HuH-7.5 (cell line): ENCODE measurements around the gene TMEM232.

Experiments used
- DNase-seq: peaks from one replicate; pipeline ENCODE4 v3.0.0; 2011; ENCODE audit warnings: low spot score

TMEM232 gene

DNA sequence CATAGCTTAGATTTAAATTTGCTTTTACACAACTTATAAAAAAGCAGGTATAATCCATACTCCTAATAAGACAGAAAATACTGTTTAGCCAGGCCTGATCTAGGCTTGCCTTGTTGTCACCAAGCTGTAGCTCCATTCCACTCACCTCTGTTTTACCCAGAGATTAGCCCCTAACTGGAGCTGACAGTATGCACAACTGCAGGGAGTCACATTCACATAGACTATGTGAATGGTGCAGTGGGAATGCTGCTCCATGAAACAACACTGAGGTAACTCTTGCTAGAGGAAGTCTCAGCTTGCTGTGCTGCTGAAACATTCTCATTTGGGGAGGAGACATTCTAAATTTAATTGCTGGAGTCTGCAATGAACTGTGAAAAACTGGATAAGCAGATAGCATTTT is 209.1 kb downstream of the TMEM232 start:
- DNase-seq, result no peak

DNA sequence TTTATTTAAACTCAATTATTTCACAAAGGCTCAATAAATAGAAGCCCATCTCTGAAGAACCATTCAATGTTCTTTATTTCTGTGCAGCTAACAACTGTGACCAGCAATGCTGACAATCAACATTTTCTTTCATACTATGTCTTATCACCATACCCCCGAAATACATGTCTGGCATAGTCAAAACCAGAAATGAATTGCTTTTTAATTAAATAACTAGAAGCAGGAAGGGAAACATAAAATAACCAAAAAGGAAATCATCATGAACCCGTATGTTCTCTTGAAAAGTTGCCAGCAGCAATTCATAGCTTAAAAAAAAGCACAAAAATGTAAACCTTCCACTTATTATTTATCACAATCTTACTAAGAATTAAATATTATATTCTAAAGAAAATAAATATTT is 212.4 kb downstream of the TMEM232 start:
- DNase-seq, result no peak

DNA sequence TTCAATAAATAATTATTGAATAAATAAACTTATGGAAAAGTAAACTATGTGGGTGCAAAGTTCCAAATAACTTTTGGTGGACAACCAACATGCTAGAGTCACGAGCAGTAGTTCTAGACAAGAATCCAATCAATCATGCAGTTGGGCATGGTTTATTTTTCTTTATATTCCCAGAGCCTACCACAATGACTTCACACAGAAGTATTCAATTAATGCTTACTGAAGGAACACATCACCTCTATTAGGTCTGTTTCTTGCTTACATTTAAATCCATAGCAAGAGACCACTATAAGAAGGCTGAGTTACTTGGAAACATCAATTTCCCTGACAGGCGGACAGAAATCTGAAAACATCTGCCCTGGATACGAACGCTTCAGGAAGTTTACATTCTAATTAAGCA is 214.2 kb downstream of the TMEM232 start:
- DNase-seq, result no peak

GRCh38 chr5:110510146-110510545 is 216.3 kb downstream of the TMEM232 start:
- no peak for DNase-seq

DNA sequence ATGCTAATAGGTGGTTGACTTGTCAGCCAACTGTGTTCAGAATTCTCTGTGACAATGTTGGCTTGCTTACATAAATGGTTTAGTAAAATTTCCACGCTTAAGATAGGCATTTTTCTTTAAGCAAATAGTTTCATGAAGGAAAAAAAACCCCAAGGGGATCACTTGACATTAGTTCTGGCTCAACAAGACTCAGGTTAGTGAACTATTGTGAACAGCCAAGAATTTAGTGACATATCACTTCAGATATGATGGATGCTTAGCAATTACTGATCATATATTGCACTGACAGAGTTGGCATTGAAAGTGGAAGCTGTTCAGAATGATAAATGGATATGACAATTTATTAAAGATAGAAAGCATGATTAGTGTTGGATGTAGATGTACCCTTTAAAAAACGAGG is 218.5 kb downstream of the TMEM232 start:
- no peak for DNase-seq

- DNase-seq, result no peak
Observed at GRCh38 chr5:110506378-110506777, 220.1 kb downstream of the TMEM232 start.

DNA sequence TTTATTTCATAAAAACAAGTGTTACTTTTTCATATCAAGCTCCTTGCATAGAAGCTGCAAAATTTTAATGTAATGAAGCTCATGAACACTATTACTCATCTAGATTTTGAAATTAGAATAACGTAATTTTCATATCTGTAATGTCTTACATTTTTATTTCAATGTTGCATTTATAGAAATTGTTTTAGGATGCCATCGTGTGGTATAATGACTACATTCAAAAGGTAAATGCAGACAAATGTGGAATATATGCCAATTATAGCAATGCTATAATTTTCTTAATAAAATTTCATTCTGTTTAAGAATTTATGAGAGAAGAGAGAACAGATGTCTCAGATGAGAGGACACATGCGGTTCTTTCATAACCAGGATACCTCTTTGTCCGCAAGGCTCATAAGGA is 230.2 kb downstream of the TMEM232 start:
- DNase-seq, result no peak

DNA sequence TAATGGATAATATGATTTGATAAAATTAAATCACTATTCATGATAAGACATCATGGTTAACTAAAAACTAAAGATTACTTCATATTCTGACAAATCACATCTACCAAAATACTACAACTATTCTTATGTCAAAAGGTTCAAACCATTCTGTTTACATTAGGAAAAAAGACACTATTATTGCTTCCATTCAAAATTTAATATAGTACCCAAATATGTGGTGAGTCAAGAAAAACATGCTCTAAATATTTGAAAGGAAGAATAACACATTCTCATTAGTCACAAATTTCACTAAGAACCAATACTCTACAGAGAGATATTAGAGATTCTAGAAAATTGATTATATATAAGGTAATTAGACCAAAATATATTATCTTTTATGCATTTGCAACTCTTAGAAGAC is 234.0 kb downstream of the TMEM232 start:
- no peak for DNase-seq

DNA sequence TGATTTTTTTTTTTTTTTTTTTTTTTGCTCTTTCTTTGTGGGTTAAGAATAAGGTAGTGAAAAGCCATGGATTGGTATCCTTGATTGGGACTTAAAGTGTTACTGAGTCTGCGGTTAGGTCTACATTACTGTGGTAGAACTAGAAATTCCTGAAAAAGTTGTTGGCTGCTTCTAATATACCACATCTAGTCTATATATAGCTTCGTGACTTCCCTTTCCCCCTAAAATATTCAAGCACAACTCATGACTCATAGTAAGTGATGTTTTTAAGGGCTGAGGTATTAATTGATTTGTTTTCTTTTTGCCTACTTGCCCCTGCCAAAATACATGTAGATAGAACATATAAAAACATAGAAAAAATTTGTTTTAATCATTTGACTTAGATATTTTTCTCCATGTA is 247.6 kb downstream of the TMEM232 start:
- no peak for DNase-seq

DNA sequence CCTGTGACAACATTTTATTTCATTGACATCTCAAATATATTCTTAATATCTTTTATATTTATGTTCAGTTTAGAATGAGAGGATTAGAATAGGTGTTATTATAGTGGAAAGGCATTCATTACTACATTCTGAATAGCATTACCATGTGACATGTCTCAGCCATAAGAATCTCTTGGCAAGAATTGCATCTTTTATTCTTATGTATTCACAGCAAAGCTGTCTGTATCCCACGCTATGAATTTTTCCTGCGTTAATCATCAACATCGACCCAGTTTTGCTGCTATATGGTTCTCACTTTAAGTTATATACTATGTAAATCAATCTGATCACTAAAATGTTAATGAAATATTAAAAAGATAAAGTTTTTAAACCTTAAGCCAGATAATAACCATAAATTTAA is 248.6 kb downstream of the TMEM232 start:
- DNase-seq, result no peak

GRCh38 chr5:110476164-110476563 is 250.3 kb downstream of the TMEM232 start:
- no peak for DNase-seq

DNA sequence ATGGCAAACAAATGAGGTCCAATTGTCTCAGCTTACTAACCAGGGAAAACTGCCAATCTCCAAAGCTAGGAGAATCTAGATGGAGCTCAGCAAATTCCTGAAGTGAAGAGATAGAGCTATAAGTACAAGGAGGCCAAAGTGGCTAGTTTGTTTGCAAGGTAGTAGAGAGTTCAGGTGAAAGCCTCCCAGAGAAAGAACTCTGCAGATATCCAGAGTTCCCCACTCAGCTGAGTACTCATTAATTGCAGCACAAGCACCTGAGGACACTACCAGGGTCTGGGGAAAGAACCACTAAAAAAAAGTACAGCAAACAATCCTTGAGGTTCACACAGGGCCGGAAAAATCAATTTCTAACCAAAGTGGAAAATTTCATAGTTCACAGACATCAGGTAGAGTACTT is 250.9 kb downstream of the TMEM232 start:
- peak; percentile 2 for DNase-seq

DNA sequence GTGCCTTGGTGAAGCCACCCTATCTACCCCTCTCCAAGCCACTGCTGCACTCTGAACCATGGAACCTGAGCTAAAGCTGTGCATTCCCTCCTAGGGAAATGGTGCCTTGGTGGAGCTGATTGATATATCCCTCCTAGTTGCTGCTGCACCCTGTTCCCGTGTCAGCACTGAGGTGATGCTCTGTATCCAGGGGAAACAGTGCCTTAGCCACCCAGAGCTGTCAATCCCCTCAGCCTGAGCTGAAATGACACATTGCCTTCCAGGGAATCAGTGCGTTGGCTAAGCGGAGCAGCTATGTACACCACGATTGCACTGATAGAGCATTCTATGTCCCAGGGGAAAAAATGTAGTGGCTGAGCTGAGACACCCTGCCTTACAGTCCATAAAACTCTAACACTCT is 257.0 kb downstream of the TMEM232 start:
- DNase-seq, result no peak

GRCh38 chr5:110463106-110463505 is 263.4 kb downstream of the TMEM232 start:
- DNase-seq, result no peak

- no peak for DNase-seq
Observed at GRCh38 chr5:110460837-110461236, 265.6 kb downstream of the TMEM232 start.

GRCh38 chr5:110458313-110458712 is 268.2 kb downstream of the TMEM232 start:
- DNase-seq, result no peak

GRCh38 chr5:110442856-110443255 is 283.6 kb downstream of the TMEM232 start:
- DNase-seq, result no peak

DNA sequence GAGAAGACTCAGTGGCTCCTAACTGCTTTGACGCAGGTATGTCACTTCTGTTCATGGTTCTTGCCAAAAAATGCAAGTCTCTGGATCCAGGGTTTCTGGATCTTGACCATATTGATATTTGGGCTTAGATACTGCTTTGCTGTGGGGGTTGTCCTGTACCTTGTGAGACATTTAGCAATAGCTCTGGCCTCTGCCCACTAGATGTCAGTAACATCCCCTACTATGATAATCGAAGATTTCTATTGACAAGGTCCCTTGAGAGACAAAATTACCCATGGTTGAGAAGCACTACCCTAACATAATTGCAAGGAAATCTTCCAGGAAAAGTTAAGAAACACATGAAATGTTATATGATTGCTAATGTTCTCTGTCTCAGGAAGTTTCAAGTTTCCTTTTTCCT is 285.4 kb downstream of the TMEM232 start:
- DNase-seq, result peak; percentile 1

DNA sequence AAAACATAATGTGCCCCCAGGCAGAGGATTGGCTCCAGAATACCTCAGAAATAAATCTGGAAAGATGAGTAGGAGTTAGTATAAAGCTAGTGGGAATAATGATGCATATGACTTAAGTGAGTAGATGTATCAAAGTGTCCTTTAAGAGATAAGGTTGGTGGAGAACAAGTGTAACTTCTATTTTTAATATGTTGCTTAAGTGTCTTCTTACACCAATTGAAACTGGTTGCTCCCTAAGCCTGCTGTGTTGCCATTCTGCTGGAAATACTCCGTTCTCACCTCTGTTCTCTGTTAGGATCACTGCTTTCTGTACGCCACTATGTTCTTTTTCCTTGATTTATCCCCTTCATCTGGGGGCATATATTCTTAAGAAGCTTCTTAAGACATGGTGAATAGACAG is 286.4 kb downstream of the TMEM232 start:
- no peak for DNase-seq

GRCh38 chr5:110439296-110439695 is 287.2 kb downstream of the TMEM232 start:
- DNase-seq, result no peak

- DNase-seq, result no peak
Observed at GRCh38 chr5:110435207-110435606, 291.3 kb downstream of the TMEM232 start.

DNA sequence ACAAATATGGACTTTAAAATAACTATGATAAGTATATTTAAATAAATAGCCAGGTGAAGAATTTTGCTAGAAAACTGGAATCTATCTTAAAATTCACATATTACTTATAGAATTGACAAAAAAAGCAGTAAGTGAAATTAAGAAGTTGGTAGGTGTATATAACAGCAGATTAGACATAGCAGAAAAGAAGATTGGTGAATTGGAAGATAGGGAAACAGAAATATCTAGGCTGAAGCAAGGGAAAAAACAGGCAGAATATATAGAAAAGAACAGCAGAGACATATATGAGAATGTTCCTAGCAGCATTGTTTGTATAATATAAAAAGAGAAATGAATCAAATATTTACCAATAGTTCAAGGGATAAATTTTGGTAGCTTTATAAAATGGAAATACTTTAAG is 294.9 kb downstream of the TMEM232 start:
- no peak for DNase-seq

- no peak for DNase-seq
Observed at GRCh38 chr5:110414360-110414759, 312.1 kb downstream of the TMEM232 start.

DNA sequence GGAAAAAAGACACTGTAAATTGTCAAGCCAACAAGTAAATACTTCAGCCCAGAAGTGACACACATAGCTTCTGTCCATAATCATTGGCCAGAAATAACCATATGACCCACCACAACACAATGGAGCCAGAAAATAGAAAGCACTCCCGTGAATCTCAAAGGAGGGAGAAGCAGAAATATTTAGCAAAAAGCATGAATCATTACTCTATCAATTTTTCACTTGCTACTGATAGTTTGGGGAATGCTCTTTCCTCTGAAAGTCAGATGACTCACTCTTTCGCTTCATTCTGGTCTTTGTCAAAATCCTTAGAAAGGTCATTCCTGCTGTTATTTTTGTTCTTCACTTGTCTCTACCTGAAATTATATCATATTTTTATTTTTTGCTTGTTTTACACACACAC is 312.6 kb downstream of the TMEM232 start:
- no peak for DNase-seq

GRCh38 chr5:110409571-110409970 is 316.9 kb downstream of the TMEM232 start:
- DNase-seq, result no peak
